ENCODE data around the gene TMEM53.

Gene TMEM53

GRCh38 chr1:44624268-44624901 is 49.9 kb downstream of the TMEM53 start:
- DNase-seq: no peak

- DNase-seq: no peak
These were observed 52.4 kb downstream of the TMEM53 start for GRCh38 chr1:44621841-44622286.

- no peak for DNase-seq
These were observed 54.2 kb downstream of the TMEM53 start for GRCh38 chr1:44620072-44620471.

GRCh38 chr1:44619261-44619900 is 54.9 kb downstream of the TMEM53 start:
- DNase-seq: no peak

- DNase-seq: no peak
These were observed 56.6 kb downstream of the TMEM53 start for GRCh38 chr1:44617703-44618029.

GRCh38 chr1:44616991-44617702 is 57.1 kb downstream of the TMEM53 start:
- DNase-seq: no peak

GRCh38 chr1:44616284-44616990 is 57.8 kb downstream of the TMEM53 start:
- no peak for DNase-seq

GRCh38 chr1:44613941-44614340 is 60.3 kb downstream of the TMEM53 start:
- no peak for DNase-seq

- DNase-seq: no peak
These were observed 62.4 kb downstream of the TMEM53 start for GRCh38 chr1:44611866-44612265.

- no peak for DNase-seq
These were observed 62.9 kb downstream of the TMEM53 start for GRCh38 chr1:44611419-44611818.

- DNase-seq: no peak
These were observed 63.6 kb downstream of the TMEM53 start for GRCh38 chr1:44610527-44611148.

- no peak for DNase-seq
These were observed 64.3 kb downstream of the TMEM53 start for GRCh38 chr1:44609768-44610526.

- DNase-seq: no peak
These were observed 64.9 kb downstream of the TMEM53 start for GRCh38 chr1:44609412-44609767.

GRCh38 chr1:44608141-44608540 is 66.1 kb downstream of the TMEM53 start:
- no peak for DNase-seq

GRCh38 chr1:44606701-44607281 is 67.5 kb downstream of the TMEM53 start:
- no peak for DNase-seq

GRCh38 chr1:44605914-44606615 is 68.2 kb downstream of the TMEM53 start:
- DNase-seq: no peak

- no peak for DNase-seq
These were observed 69.9 kb downstream of the TMEM53 start for GRCh38 chr1:44604157-44604955.

- no peak for DNase-seq
These were observed 70.6 kb downstream of the TMEM53 start for GRCh38 chr1:44603718-44604117.
